Calu3 (cell line): Measurements from ENCODE around the gene EGFR. TPM values are rescaled to one million over a fixed set of nuclear protein-coding genes. Genes with fewer than 3 reads are reported as not detected.
A peak's percentile ranks its signal among the peaks of the same experiment; 100 is the strongest.

Experiments
- BruUV-seq: library from RNA; stranded (reverse); fragments of 400-500 nt; replicated peaks from 2 replicates; lab custom pipeline; 2021; lab: Mats Ljungman, UMichigan
- CTCF ChIA-PET: fragments of 300-600 bp; sonication (Branson Sonifier 250); formaldehyde crosslinking; loops from one replicate; lab custom pipeline; 2022; ENCODE audit warnings: antibody characterized with exemption; lab: Charles Lee
- DNase-seq: peaks from one replicate; pipeline ENCODE4 v3.0.0; 2022
- H3K27ac Mint-ChIP-seq: one replicate; pipeline ENCODE4 v1.8.0; 2022; ENCODE audit warnings: mixed read lengths; ENCODE audit not compliant: unreplicated experiment
- H3K27me3 Mint-ChIP-seq: one replicate; pipeline ENCODE4 v1.8.0; 2022; ENCODE audit warnings: mixed read lengths; ENCODE audit not compliant: unreplicated experiment
- H3K36me3 Mint-ChIP-seq: one replicate; pipeline ENCODE4 v1.8.0; 2022; ENCODE audit warnings: mild to moderate bottlenecking, moderate library complexity, mixed read lengths; ENCODE audit not compliant: insufficient read depth, unreplicated experiment
- H3K4me1 Mint-ChIP-seq: one replicate; pipeline ENCODE4 v1.8.0; 2022; ENCODE audit warnings: mild to moderate bottlenecking, low read depth, mixed read lengths; ENCODE audit not compliant: unreplicated experiment
- H3K4me3 Mint-ChIP-seq: one replicate; pipeline ENCODE4 v1.8.0; 2022; ENCODE audit warnings: mild to moderate bottlenecking, low read depth, moderate library complexity, mixed read lengths; ENCODE audit not compliant: unreplicated experiment
- H3K9me3 Mint-ChIP-seq: one replicate; pipeline ENCODE4 v1.8.0; 2022; ENCODE audit warnings: low read depth, mixed read lengths; ENCODE audit not compliant: unreplicated experiment
- CTCF ChIP-seq: fragments of 200-600 bp; IDR thresholded peaks from one replicate; pipeline ENCODE4 v1.8.0; 2022; ENCODE audit warnings: antibody characterized with exemption; ENCODE audit not compliant: unreplicated experiment
- intact Hi-C: fragments of 100-400 bp; cut with micrococcal nuclease; formaldehyde crosslinking; loops from one replicate; pipeline ENCODE4 v1.10.0; 2022; ENCODE audit not compliant: unreplicated experiment
- total RNA-seq: library from RNA; stranded (reverse); gene quantifications from 2 replicates; pipeline ENCODE4 v1.2.3, GENCODE V29; 2022

Gene EGFR
- total RNA-seq, 1 experiment from 2014 or later, result 87.4 TPM

GRCh38 chr7:54991341-54991740 is 27.5 kb upstream of the EGFR start:
- H3K36me3 Mint-ChIP-seq, result peaks cover 4% of the 10 kb centered on the region
- H3K4me3 Mint-ChIP-seq, result no peak overlapping the region
- H3K27ac Mint-ChIP-seq, result no peak overlapping the region
- H3K27me3 Mint-ChIP-seq, result no peaks in the 10 kb centered on the region
- no peak for DNase-seq
- peaks cover 26% of the 10 kb centered on the region for H3K4me1 Mint-ChIP-seq
- no peak for TF ChIP-seq CTCF
- BruUV-seq, result no TSS peak
- H3K9me3 Mint-ChIP-seq, result peaks cover 2% of the 10 kb centered on the region
- intact Hi-C loops, result no loop called here
- CTCF ChIA-PET, result no interaction called here

GRCh38 chr7:54992871-54993475 is 25.8 kb upstream of the EGFR start:
- H3K9me3 Mint-ChIP-seq, result peaks cover 2% of the 10 kb centered on the region
- no peak overlapping the region for H3K27ac Mint-ChIP-seq
- DNase-seq, result no peak
- no TSS peak for BruUV-seq
- H3K4me1 Mint-ChIP-seq, result peaks cover 32% of the 10 kb centered on the region
- H3K27me3 Mint-ChIP-seq, result no peaks in the 10 kb centered on the region
- no peak for TF ChIP-seq CTCF
- intact Hi-C loops, result no loop called here
- H3K36me3 Mint-ChIP-seq, result peaks cover 4% of the 10 kb centered on the region
- H3K4me3 Mint-ChIP-seq, result no peak overlapping the region
- CTCF ChIA-PET, result no interaction called here

- CTCF ChIA-PET, result interaction anchor here (1.9 kb wide), 1 partner anchor 9 kb away, joined by 7 read pairs; no protein-coding TSS in a partner anchor
- no peak for TF ChIP-seq CTCF
- Mint-ChIP-seq H3K36me3 (peaks cover 4% of the 10 kb centered on the region), H3K9me3 (peaks cover 2% of the 10 kb centered on the region), H3K4me3 (no peak overlapping the region), H3K4me1 (peaks cover 32% of the 10 kb centered on the region), H3K27ac (peak overlapping the region; percentile 47), H3K27me3 (no peaks in the 10 kb centered on the region)
- intact Hi-C loops, result no loop called here
- no TSS peak for BruUV-seq
- no peak for DNase-seq
Measured at GRCh38 chr7:54995166-54995565, 23.7 kb upstream of the EGFR start.

DNA sequence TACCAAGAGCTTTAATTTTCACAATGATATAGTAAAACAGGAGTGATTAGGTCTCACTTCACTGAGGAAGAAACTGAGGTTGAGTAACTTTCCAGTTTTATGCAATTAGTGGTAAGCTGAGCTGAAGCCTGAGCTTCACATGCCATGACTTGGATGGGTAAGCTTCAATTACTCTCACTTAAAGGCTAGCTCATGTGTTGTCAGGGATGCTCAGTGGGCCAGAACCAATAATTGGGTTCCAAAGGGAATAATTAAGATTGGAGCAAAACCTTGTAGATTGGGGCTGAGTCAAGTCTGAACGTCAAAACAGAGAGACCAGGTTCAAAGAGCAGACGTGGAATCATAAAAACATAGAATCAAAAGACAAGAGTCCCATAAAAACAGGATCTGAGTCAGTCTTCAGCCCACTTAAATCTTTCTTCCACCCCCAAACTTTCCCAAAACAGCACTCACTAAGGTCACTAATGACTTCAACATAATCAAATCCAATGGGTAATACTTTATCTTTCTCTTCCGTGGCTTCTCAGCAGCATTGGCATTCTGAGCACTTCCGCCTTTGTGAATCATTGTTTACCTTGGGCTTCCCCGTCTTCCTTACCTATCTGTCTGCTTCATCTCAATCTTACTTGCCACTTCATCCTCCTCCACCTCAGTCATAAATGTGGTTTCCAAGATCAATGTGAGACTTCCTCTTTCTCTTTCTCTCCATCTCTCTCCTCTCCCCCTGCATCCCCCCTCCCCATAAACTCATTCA is 23.0 kb upstream of the EGFR start:
- H3K27ac Mint-ChIP-seq, result peak overlapping the region; percentile 47
- intact Hi-C loops, result no loop called here

More for the DNA sequence above, 23.0 kb upstream of the EGFR start:
- peaks cover 32% of the 10 kb centered on the region for H3K4me1 Mint-ChIP-seq
- no peak for TF ChIP-seq CTCF
- peak; percentile 66 for DNase-seq
- peaks cover 4% of the 10 kb centered on the region for H3K36me3 Mint-ChIP-seq
- BruUV-seq, result no TSS peak
- peak overlapping the region; percentile 5 for H3K4me3 Mint-ChIP-seq
- H3K9me3 Mint-ChIP-seq, result peaks cover 2% of the 10 kb centered on the region
- H3K27me3 Mint-ChIP-seq, result no peaks in the 10 kb centered on the region
- CTCF ChIA-PET, result interaction anchor here (0.6 to 1.9 kb wide), 5 partner anchors 10 to 54 kb away, joined by 3 to 7 read pairs (median 3); no protein-coding TSS in a partner anchor
